ENCODE data around the gene KCTD21. TPM values are rescaled to one million over a fixed set of nuclear protein-coding genes. Genes with fewer than 3 reads are reported as not detected.

Gene KCTD21
- total RNA-seq, 1 experiment from 2014 or later, result 9.7 TPM

DNA sequence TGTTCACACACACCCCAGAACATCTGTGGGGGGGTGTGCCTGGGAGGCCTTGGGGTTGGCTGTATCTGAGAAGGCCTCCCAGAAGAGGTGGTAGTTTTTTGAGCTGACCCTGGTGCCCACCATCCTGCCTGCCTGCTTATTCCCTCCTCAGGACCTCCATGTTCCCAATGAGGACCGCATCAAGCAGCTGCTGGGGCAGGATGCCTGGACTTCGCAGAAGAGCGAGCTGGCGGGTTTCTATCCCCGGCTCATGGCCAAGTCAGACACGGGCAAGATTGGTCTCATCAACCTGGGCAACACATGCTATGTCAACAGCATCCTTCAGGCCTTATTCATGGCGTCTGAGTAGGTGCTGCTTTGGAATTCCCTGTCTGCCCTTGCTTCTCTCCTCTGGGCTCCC lies 17.3 kb upstream of the KCTD21 start:
- intact Hi-C loops (cut with micrococcal nuclease; ENCODE audit: unreplicated experiment), result no loop called here
- ChIA-PET POLR2A (interaction anchor here (0.7 kb wide), 1 partner anchor 379 kb away, joined by 4 read pairs; no protein-coding TSS in a partner anchor), CTCF (no interaction called here)
- no TSS peak for BruUV-seq (replicated peaks)
- DNase-seq (ENCODE audit: low read depth, low spot score) (no peak), ATAC-seq (no peak)
- TF ChIP-seq POLR2AphosphoS5 (IDR thresholded peaks at IDR 0.05; ENCODE audit: low read depth, low read length) (no peak), SIN3A (IDR thresholded peaks at IDR 0.05; ENCODE audit: borderline replicate concordance, insufficient read depth, low read depth, low read length) (no peak), CTCF (IDR thresholded peaks at IDR 0.05) (no peak), REST (IDR thresholded peaks at IDR 0.05; ENCODE audit: insufficient read depth in 1 of 2, low read depth in 2 of 2, low read length in 1 of 2) (no peak), TCF7L2 (IDR thresholded peaks at IDR 0.05; ENCODE audit: low read depth, low read length) (no peak)
- Histone ChIP-seq H3K4me1 (ENCODE audit: control insufficient read depth, insufficient read depth, low read length) (no peaks in the 10 kb centered on the region), H3K36me3 (ENCODE audit: control insufficient read depth, insufficient read depth, low read length) (no peaks in the 10 kb centered on the region), H3K27me3 (ENCODE audit: control insufficient read depth, insufficient read depth, low read length) (no peaks in the 10 kb centered on the region), H3K4me3 (ENCODE audit: low read depth in 2 of 2, low read length in 2 of 2) (no peak overlapping the region), H3K9me3 (ENCODE audit: control insufficient read depth, insufficient read depth, low read depth, low read length) (no peaks in the 10 kb centered on the region), H3K27ac (ENCODE audit: low read length) (no peak overlapping the region)
- in situ Hi-C loops (cut with HindIII; ENCODE audit: low pct_unique_long_range_greater_than_20kb, low sequenced_read_pairs), result no loop called here

DNA sequence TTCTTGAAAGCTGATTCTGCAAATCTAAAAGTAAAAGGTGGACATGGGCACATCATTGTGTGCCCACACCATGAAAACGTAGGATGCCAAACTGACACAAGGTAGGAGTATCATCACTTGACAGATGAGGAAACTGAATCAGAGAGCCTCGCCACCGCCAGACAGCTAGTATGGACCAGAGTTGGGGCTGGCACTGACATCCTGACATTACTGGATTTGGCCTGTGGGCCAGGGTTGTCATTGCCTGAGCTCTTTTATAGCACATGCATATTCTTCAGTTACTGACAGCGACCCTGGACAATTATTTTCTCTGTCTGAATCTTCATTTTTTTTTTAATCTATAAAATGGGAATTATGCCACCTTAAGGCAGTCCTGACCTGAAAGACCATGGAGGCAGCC lies 16.8 kb upstream of the KCTD21 start:
- BruUV-seq (replicated peaks), result no TSS peak
- intact Hi-C loops (cut with micrococcal nuclease; ENCODE audit: unreplicated experiment), result no loop called here
- POLR2A ChIA-PET, result interaction anchor here (0.7 kb wide), 1 partner anchor 380 kb away, joined by 4 read pairs; no protein-coding TSS in a partner anchor
- in situ Hi-C loops (cut with HindIII; ENCODE audit: low pct_unique_long_range_greater_than_20kb, low sequenced_read_pairs), result no loop called here
- Histone ChIP-seq H3K4me3 (ENCODE audit: low read depth in 2 of 2, low read length in 2 of 2) (no peak overlapping the region), H3K27ac (ENCODE audit: low read length) (no peak overlapping the region), H3K4me1 (ENCODE audit: control insufficient read depth, insufficient read depth, low read length) (no peaks in the 10 kb centered on the region), H3K9me3 (ENCODE audit: control insufficient read depth, insufficient read depth, low read depth, low read length) (no peaks in the 10 kb centered on the region), H3K27me3 (ENCODE audit: control insufficient read depth, insufficient read depth, low read length) (no peaks in the 10 kb centered on the region), H3K36me3 (ENCODE audit: control insufficient read depth, insufficient read depth, low read length) (no peaks in the 10 kb centered on the region)
- CTCF ChIA-PET, result no interaction called here
- ATAC-seq, result no peak
- DNase-seq (ENCODE audit: low read depth, low spot score), result no peak
- no peak for TF ChIP-seq TCF7L2 (IDR thresholded peaks at IDR 0.05; ENCODE audit: low read depth, low read length)
- TF ChIP-seq CTCF (IDR thresholded peaks at IDR 0.05), result no peak
- no peak for TF ChIP-seq SIN3A (IDR thresholded peaks at IDR 0.05; ENCODE audit: borderline replicate concordance, insufficient read depth, low read depth, low read length)

All from Panc1 (cell line).